ENCODE results near the gene GATA5. TPM values are rescaled to one million over a fixed set of nuclear protein-coding genes. Genes with fewer than 3 reads are reported as not detected.

GATA5 gene
- total RNA-seq, 1 donor from 2014 or later = not detected

GRCh38 chr20:62473717-62474603 is 1.8 kb downstream of the GATA5 start:
- TF ChIP-seq CTCF (IDR thresholded peaks at IDR 0.05) = no peak
- no peaks in the 10 kb centered on the region for H3K36me3 ChIP-seq
- H3K27me3 ChIP-seq = peaks cover 5% of the 10 kb centered on the region
- no peak for DNase-seq (ENCODE audit: low spot score in 2 of 2)
- intact Hi-C loops (cut with DNase I) = no loop called here
- no peaks in the 10 kb centered on the region for H3K9me3 ChIP-seq
- H3K4me3 ChIP-seq = no peak overlapping the region
- H3K27ac ChIP-seq = no peak overlapping the region
- peaks cover 0 to 7% of the 10 kb centered on the region in 2 donors for H3K4me1 ChIP-seq

GRCh38 chr20:62472941-62473585 is 2.7 kb downstream of the GATA5 start:
- intact Hi-C loops (cut with DNase I) = no loop called here
- H3K27me3 ChIP-seq = peaks cover 5% of the 10 kb centered on the region
- H3K27ac ChIP-seq = no peak overlapping the region
- H3K4me3 ChIP-seq = no peak overlapping the region
- no peaks in the 10 kb centered on the region for H3K36me3 ChIP-seq
- peaks cover 0 to 7% of the 10 kb centered on the region in 2 donors for H3K4me1 ChIP-seq
- H3K9me3 ChIP-seq = no peaks in the 10 kb centered on the region
- DNase-seq (ENCODE audit: low spot score in 2 of 2) = no peak
- TF ChIP-seq CTCF (IDR thresholded peaks at IDR 0.05) = no peak

- Histone ChIP-seq H3K27ac (no peak overlapping the region), H3K4me3 (no peak overlapping the region)
- intact Hi-C loops (cut with DNase I) = no loop called here
Observed at GRCh38 chr20:62472138-62472940, 3.5 kb downstream of the GATA5 start.

GRCh38 chr20:62470459-62470858 is 5.3 kb downstream of the GATA5 start:
- DNase-seq (ENCODE audit: low spot score in 2 of 2) = no peak
- Histone ChIP-seq H3K9me3 (no peaks in the 10 kb centered on the region), H3K4me1 (no peaks in the 10 kb centered on the region), H3K27me3 (no peaks in the 10 kb centered on the region), H3K36me3 (no peaks in the 10 kb centered on the region), H3K4me3 (no peak overlapping the region), H3K27ac (no peak overlapping the region)
- intact Hi-C loops (cut with DNase I) = no loop called here
- TF ChIP-seq CTCF (IDR thresholded peaks at IDR 0.05) = no peak

More at GRCh38 chr20:62472138-62472940, 3.5 kb downstream of the GATA5 start:
- TF ChIP-seq CTCF (IDR thresholded peaks at IDR 0.05) = no peak
- Histone ChIP-seq H3K9me3 (no peaks in the 10 kb centered on the region), H3K4me1 (peaks cover 0 to 7% of the 10 kb centered on the region in 2 donors), H3K27me3 (peaks cover 5% of the 10 kb centered on the region), H3K36me3 (no peaks in the 10 kb centered on the region)
- DNase-seq (ENCODE audit: low spot score in 2 of 2) = no peak

- Histone ChIP-seq H3K9me3 (no peaks in the 10 kb centered on the region), H3K4me1 (no peaks in the 10 kb centered on the region), H3K36me3 (no peaks in the 10 kb centered on the region), H3K27ac (no peak overlapping the region), H3K27me3 (no peaks in the 10 kb centered on the region), H3K4me3 (no peak overlapping the region)
- no peak for TF ChIP-seq CTCF (IDR thresholded peaks at IDR 0.05)
- intact Hi-C loops (cut with DNase I) = no loop called here
- DNase-seq (ENCODE audit: low spot score in 2 of 2) = no peak
Observed at GRCh38 chr20:62470001-62470400, 5.8 kb downstream of the GATA5 start.

Data from ascending aorta (tissue), 2 donors.